ENCODE data around the gene PPP4R2.

PPP4R2 gene

GRCh38 chr3:72996473-72997333, at the start of gene PPP4R2:
TSS of gene PPP4R2 (plus strand) at chr3:72996811. CDS start at chr3:72997038, 227 bp downstream.
- peak; percentile 95 for DNase-seq

GRCh38 chr3:72947715-72948490, 48.7 kb upstream of the PPP4R2 start:
- no peak for DNase-seq

GRCh38 chr3:72949016-72949415, 47.6 kb upstream of the PPP4R2 start:
- no peak for DNase-seq

GRCh38 chr3:72950372-72950771, 46.2 kb upstream of the PPP4R2 start:
- DNase-seq: peak; percentile 32

- peak; percentile 30 for DNase-seq
Measured at GRCh38 chr3:72950801-72951200, 45.8 kb upstream of the PPP4R2 start.

- peak; percentile 52 for DNase-seq
Measured at GRCh38 chr3:72951259-72951722, 45.3 kb upstream of the PPP4R2 start.

GRCh38 chr3:72953325-72953956, 43.2 kb upstream of the PPP4R2 start:
- no peak for DNase-seq

GRCh38 chr3:72957297-72957696, 39.3 kb upstream of the PPP4R2 start:
- DNase-seq: no peak

- no peak for DNase-seq
Measured at GRCh38 chr3:72959336-72959735, 37.3 kb upstream of the PPP4R2 start.

- no peak for DNase-seq
Measured at GRCh38 chr3:72960812-72961518, 35.6 kb upstream of the PPP4R2 start.

GRCh38 chr3:72961752-72962151, 34.9 kb upstream of the PPP4R2 start:
- DNase-seq: no peak

- no peak for DNase-seq
Measured at GRCh38 chr3:72962317-72962716, 34.3 kb upstream of the PPP4R2 start.

- no peak for DNase-seq
Measured at GRCh38 chr3:72964633-72965032, 32.0 kb upstream of the PPP4R2 start.

GRCh38 chr3:72968266-72968664, 28.3 kb upstream of the PPP4R2 start:
- no peak for DNase-seq

GRCh38 chr3:72969766-72970165, 26.8 kb upstream of the PPP4R2 start:
- no peak for DNase-seq

- no peak for DNase-seq
Measured at GRCh38 chr3:72970942-72971341, 25.7 kb upstream of the PPP4R2 start.

GRCh38 chr3:72972706-72973030, 23.9 kb upstream of the PPP4R2 start:
- DNase-seq: no peak

- no peak for DNase-seq
Measured at GRCh38 chr3:72973031-72973723, 23.4 kb upstream of the PPP4R2 start.

- DNase-seq: no peak
Measured at GRCh38 chr3:72973786-72974185, 22.8 kb upstream of the PPP4R2 start.

GRCh38 chr3:72974956-72975355, 21.7 kb upstream of the PPP4R2 start:
- no peak for DNase-seq

GRCh38 chr3:72976281-72976741, 20.3 kb upstream of the PPP4R2 start:
- DNase-seq: no peak
